ENCODE results near the gene UBE2K.

DNA sequence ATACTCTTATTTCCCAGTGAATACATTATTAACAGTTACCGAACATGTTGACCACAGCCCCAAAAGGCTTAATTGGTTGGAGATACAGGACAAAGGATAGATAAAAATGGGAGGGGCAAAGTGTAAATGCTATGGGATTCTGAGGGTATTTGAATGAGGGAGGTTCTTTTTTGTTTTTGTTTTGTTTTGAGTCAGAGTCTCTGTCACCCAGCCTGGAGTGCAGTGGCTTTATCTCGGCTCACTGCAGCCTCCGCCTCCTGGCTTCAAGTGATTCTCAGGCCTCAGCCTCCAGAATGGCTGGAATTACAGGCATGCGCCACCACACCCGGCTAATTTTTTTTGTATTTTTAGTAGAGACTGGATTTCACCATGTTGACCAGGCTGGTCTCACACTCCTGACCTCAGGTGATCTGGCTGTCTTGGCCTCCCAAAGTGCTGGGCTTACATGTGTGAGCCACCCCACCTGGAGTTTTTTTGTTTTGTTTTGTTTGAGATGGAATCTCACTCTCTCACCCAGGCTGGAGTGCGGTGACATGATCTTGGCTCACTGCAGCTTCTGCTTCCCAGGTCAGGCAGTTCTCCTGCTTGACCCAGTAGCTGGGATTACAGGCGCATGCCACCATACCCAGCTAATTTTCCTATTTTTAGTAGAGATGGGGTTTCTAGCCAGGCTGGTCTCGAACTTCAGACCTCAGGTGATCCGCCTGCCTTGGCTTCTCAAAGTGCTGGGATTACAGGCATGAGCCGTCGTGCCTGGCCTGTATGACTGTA, 9.0 kb downstream of the UBE2K start:
- TF ChIP-seq, protein P1, sequence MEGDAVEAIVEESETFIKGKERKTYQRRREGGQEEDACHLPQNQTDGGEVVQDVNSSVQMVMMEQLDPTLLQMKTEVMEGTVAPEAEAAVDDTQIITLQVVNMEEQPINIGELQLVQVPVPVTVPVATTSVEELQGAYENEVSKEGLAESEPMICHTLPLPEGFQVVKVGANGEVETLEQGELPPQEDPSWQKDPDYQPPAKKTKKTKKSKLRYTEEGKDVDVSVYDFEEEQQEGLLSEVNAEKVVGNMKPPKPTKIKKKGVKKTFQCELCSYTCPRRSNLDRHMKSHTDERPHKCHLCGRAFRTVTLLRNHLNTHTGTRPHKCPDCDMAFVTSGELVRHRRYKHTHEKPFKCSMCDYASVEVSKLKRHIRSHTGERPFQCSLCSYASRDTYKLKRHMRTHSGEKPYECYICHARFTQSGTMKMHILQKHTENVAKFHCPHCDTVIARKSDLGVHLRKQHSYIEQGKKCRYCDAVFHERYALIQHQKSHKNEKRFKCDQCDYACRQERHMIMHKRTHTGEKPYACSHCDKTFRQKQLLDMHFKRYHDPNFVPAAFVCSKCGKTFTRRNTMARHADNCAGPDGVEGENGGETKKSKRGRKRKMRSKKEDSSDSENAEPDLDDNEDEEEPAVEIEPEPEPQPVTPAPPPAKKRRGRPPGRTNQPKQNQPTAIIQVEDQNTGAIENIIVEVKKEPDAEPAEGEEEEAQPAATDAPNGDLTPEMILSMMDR (IDR thresholded peaks at IDR 0.05), result no peak
- no peak for TF ChIP-seq POLR2A (IDR thresholded peaks at IDR 0.05)
- no peak for TF ChIP-seq EP300 (IDR thresholded peaks at IDR 0.05)
- TF ChIP-seq POLR2AphosphoS5 (IDR thresholded peaks at IDR 0.05), result no peak
